ENCODE data around the gene MAZ. TPM values are rescaled to one million over a fixed set of nuclear protein-coding genes. Genes with fewer than 3 reads are reported as not detected.

Gene MAZ
- total and polyA plus RNA-seq, 2 of the 8 experiments (the other 6 are each of a cell fraction or from before 2014, with no cell fraction given), result 219 to 380 TPM

DNA sequence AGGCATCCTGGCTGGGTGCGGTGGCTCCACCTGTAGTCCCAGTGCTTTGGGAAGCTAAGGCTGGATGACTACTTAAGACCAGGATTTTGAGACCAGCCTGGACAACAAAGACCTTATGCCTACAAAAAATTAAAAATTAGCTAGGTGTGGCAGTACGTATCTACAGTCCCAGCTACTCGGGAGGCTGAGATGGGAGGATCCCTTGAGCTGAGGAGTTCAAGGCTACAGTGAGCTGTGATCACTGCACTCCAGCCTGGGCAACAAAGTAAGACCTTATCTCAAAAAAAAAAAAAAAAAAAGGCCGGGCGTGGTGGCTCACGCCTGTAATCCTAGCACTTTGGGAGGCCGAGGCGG lies 20.0 kb downstream of the MAZ start (continued):
- TF ChIP-seq EP300 (IDR thresholded peaks at IDR 0.05; ENCODE audit: borderline replicate concordance in 1 of 2, low read depth in 2 of 2, low read length in 2 of 2), result no peak

Data from H1 (cell line).